Measurements from ENCODE around the gene ZNF423. TPM values are rescaled to one million over a fixed set of nuclear protein-coding genes. Genes with fewer than 3 reads are reported as not detected.
"Not testable (repeated sequence)": the region's sequence is repeated elsewhere in the genome, so short reads cannot be mapped to it uniquely, and the experiment has no call there.

The ZNF423 gene
- total and polyA plus RNA-seq, 2 experiments from 2014 or later, result 14.9 to 41.8 TPM

- peaks cover 26% of the 10 kb centered on the region for H3K4me1 Mint-ChIP-seq
- H3K27me3 ChIP-seq (ENCODE audit: insufficient read depth), result no peaks in the 10 kb centered on the region
- no peak overlapping the region for H3K4me2 ChIP-seq
- no peak for TF ChIP-seq STAT1 (IDR thresholded peaks at IDR 0.05; ENCODE audit: unreplicated experiment)
- no peak for TF ChIP-seq CREB1 (CRISPR knock-in tag; IDR thresholded peaks at IDR 0.05; ENCODE audit: low read depth)
- TF ChIP-seq ZNF462 (CRISPR knock-in tag; IDR thresholded peaks at IDR 0.05), result no peak
- no peak for TF ChIP-seq JUNB (IDR thresholded peaks at IDR 0.05; ENCODE audit: unreplicated experiment)
- no peak for TF ChIP-seq EZH2 (IDR thresholded peaks at IDR 0.05; ENCODE audit: low read depth, unreplicated experiment)
- TF ChIP-seq EZH2phosphoT487 (IDR thresholded peaks at IDR 0.05; ENCODE audit: unreplicated experiment), result no peak
- TF ChIP-seq POLR2AphosphoS5 (IDR thresholded peaks at IDR 0.05; ENCODE audit: low read depth), result no peak
- TF ChIP-seq ZNF331 (CRISPR knock-in tag; IDR thresholded peaks at IDR 0.05; ENCODE audit: low read depth), result no peak
- no peak for TF ChIP-seq REST (IDR thresholded peaks at IDR 0.05; ENCODE audit: unreplicated experiment)
- TF ChIP-seq ETS1 (IDR thresholded peaks at IDR 0.05), result no peak
- ATAC-seq (no peak), DNase-seq (ENCODE audit: low spot score) (no peak)
- H3K9me3 Mint-ChIP-seq, result no peaks in the 10 kb centered on the region; the same call in 2 of the 3 replicates
- H3K27ac Mint-ChIP-seq, result no peak overlapping the region
- no peaks in the 10 kb centered on the region; the same call in 2 of the 3 replicates for H3K36me3 Mint-ChIP-seq (ENCODE audit: low read depth)
- no peaks in the 10 kb centered on the region for H3K79me2 ChIP-seq (replicated peaks; ENCODE audit: insufficient read depth)
- H4K20me1 ChIP-seq (replicated peaks; ENCODE audit: insufficient read depth), result no peaks in the 10 kb centered on the region
- H3K4me3 ChIP-seq, result no peak overlapping the region
- H2AFZ ChIP-seq, result no peak overlapping the region
- H3K36me3 ChIP-seq (ENCODE audit: insufficient read depth), result no peaks in the 10 kb centered on the region
- peaks cover 12% of the 10 kb centered on the region for H3K27me3 Mint-ChIP-seq (ENCODE audit: insufficient read depth, low read depth, poor library complexity)
- H3K4me1 ChIP-seq (ENCODE audit: insufficient read depth), result peaks cover 7% of the 10 kb centered on the region
- no peak overlapping the region for H3K4me3 Mint-ChIP-seq
- no peaks in the 10 kb centered on the region for H3F3A ChIP-seq (replicated peaks; ENCODE audit: low read depth)
- H3K27ac ChIP-seq (ENCODE audit: low read depth), result no peak overlapping the region
- 0 out of 2 replicates have a peak, but pooled peaks cover 20% of the 10 kb centered on the region for H3K9me2 ChIP-seq (ENCODE audit: insufficient read depth)
Observed at GRCh38 chr16:49563666-49564065, 292.2 kb downstream of the ZNF423 start.

DNA sequence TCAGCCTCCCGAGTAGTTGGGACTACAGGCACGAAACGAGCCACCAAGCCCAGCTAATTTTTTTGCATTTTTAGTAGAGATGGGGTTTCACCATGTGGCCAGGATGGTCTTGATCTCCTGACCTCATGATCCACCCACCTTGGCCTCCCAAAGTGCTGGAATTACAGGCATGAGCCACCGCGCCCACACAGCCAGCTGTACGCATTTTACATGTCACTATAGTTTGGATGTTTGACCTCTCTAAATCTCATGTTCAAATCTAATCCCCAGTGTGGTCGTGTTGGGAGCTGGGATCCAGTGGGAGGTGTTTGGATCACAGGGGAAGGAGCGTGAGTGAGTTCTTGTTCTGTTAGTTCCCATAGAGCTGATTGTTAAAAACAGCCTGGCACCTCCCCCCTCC is 293.0 kb downstream of the ZNF423 start:
- H4K20me1 ChIP-seq (replicated peaks; ENCODE audit: insufficient read depth); H3K27ac ChIP-seq (ENCODE audit: low read depth); H3K4me1 ChIP-seq (ENCODE audit: insufficient read depth); H3K4me2 ChIP-seq; H3K36me3 ChIP-seq (ENCODE audit: insufficient read depth); H3K27me3 ChIP-seq (ENCODE audit: insufficient read depth); DNase-seq (ENCODE audit: low spot score); H3K4me3 Mint-ChIP-seq; H3K36me3 Mint-ChIP-seq (ENCODE audit: low read depth); H3K27me3 Mint-ChIP-seq (ENCODE audit: insufficient read depth, low read depth, poor library complexity); H3F3A ChIP-seq (replicated peaks; ENCODE audit: low read depth); H3K4me3 ChIP-seq; ATAC-seq; H3K79me2 ChIP-seq (replicated peaks; ENCODE audit: insufficient read depth); H3K27ac Mint-ChIP-seq; H2AFZ ChIP-seq; H3K9me3 Mint-ChIP-seq: not testable (repeated sequence)
- 0 out of 2 replicates have a peak, but pooled peaks cover 20% of the 10 kb centered on the region for H3K9me2 ChIP-seq (ENCODE audit: insufficient read depth)
- peaks cover 24% of the 10 kb centered on the region for H3K4me1 Mint-ChIP-seq
